Measurements from ENCODE around the gene VPS4A. TPM values are rescaled to one million over a fixed set of nuclear protein-coding genes. Genes with fewer than 3 reads are reported as not detected.
"Not testable (repeated sequence)": the region's sequence is repeated elsewhere in the genome, so short reads cannot be mapped to it uniquely, and the experiment has no call there.

VPS4A gene
- total RNA-seq, 3 donors from 2014 or later (not counting 1 experiment from before 2014, with no cell fraction given), result 60.5 to 71.5 (median 62.5) TPM

DNA sequence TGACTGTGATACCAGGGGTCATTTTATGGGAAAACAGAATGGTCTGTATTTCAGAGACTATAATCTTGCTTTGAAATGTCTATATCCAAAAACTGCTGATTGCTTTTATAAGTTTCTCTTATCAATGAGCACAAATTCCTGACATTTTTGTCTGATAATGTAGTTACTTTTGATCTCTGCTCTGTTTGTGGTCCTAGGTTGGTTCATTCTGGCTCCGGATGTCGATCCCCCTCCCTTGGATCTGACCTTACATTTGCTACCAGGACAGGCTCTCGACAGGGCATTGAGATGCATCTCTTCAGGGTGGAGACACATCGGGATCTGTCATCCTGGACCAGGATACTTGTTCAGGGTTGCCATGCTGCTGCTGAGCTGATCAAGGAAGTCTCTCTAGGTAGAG, 27.3 kb upstream of the VPS4A start:
- no peak overlapping the region for H3K4me3 ChIP-seq (ENCODE audit: low read length)
- TF ChIP-seq CTCF (IDR thresholded peaks at IDR 0.05), result no peak
- no peaks in the 10 kb centered on the region for H3K4me1 ChIP-seq (ENCODE audit: control insufficient read depth, insufficient read depth, low read length)
- DNase-seq, result no peak
- intact Hi-C loops (cut with micrococcal nuclease), result no loop called here
- 97% methylated on average over 4 of the region's 4 CpGs for WGBS (ENCODE audit: insufficient coverage)
- H3K9me3 ChIP-seq (ENCODE audit: control insufficient read depth, insufficient read depth, low read length), result no peaks in the 10 kb centered on the region
- peaks cover 13% of the 10 kb centered on the region for H3K36me3 ChIP-seq (ENCODE audit: control insufficient read depth, insufficient read depth, low read length)
- no peaks in the 10 kb centered on the region for H3K36me3 Mint-ChIP-seq
- no peaks in the 10 kb centered on the region for H3K9me3 Mint-ChIP-seq
- H3K27me3 Mint-ChIP-seq (ENCODE audit: low read depth in 2 of 2), result no peaks in the 10 kb centered on the region
- H3K4me3 Mint-ChIP-seq, result no peak overlapping the region
- H3K4me1 Mint-ChIP-seq, result no peaks in the 10 kb centered on the region
- H3K27ac Mint-ChIP-seq, result no peak overlapping the region
- no peaks in the 10 kb centered on the region for H3K27me3 ChIP-seq (ENCODE audit: control insufficient read depth, insufficient read depth, low read length)
- H3K27ac ChIP-seq (ENCODE audit: low read length), result no peak overlapping the region
- ATAC-seq, result no peak

DNA sequence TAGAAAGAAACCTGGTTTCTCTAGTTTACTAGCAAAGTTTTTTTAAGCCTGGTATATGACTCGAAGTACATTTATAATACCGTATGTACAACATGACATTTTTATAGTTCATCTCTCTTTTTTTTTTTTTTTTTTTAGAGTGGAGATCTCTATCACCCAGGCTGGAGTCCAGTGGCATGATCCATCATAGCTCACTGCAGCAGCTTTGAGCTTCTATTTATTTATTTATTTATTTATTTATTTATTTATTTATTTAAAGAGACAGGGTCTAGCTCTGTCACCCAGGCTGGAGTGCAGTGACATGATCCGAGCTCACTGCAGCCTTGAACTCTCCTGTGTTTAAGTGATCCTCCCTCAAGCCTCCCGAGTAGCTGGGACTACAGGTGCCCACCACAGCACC, 25.9 kb upstream of the VPS4A start:
- no peak overlapping the region for H3K27ac ChIP-seq (ENCODE audit: low read length)
- Mint-ChIP-seq H3K36me3 (no peaks in the 10 kb centered on the region), H3K9me3 (no peaks in the 10 kb centered on the region), H3K27ac (no peak overlapping the region), H3K27me3 (ENCODE audit: low read depth in 2 of 2) (no peaks in the 10 kb centered on the region), H3K4me1 (no peaks in the 10 kb centered on the region), H3K4me3 (no peak overlapping the region)
- no peaks in the 10 kb centered on the region for H3K4me1 ChIP-seq (ENCODE audit: control insufficient read depth, insufficient read depth, low read length)
- intact Hi-C loops (cut with micrococcal nuclease), result no loop called here
- WGBS (ENCODE audit: insufficient coverage), result 100% methylated on average over 1 of the region's 4 CpGs
- DNase-seq, result no peak
- H3K9me3 ChIP-seq (ENCODE audit: control insufficient read depth, insufficient read depth, low read length), result no peaks in the 10 kb centered on the region
- no peak for ATAC-seq
- H3K27me3 ChIP-seq (ENCODE audit: control insufficient read depth, insufficient read depth, low read length), result no peaks in the 10 kb centered on the region
- peaks cover 13% of the 10 kb centered on the region for H3K36me3 ChIP-seq (ENCODE audit: control insufficient read depth, insufficient read depth, low read length)
- TF ChIP-seq CTCF (IDR thresholded peaks at IDR 0.05), result no peak
- H3K4me3 ChIP-seq (ENCODE audit: low read length), result no peak overlapping the region

DNA sequence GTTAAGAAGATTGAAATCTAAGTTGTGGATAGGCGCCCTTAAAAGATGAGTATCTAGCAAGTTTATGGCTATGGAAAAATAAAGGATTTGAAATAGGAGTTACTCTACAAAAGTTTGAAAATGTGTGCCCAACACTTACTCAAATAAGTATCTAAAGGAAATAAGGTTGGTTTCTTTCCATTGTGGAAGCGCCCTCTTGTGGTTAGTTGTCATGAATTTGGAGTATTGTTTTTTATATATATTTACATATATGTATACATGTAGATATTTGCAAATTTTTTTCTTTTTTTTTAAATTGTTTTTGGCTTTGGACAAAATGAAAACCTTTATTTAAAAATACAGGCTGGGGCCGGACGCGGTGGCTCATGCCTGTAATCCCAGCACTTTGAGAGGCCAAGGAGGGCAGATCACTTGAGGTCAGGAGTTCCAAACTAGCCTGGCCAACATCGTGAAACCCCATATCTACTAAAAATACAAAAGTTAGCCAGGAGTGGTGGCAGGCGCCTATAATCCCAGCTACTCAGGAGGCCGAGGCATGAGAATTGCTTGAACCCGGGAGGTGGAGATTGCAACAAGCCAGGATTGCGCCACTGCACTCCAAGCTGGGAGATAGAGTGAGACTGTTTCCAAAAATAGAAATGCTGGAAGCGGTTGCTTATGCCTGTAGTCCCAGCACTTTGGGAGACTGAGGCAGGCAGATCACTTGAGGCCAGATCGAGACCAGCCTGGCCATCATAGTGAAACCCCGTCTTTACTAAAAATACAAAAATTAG, 24.0 kb upstream of the VPS4A start:
- no peak overlapping the region for H3K4me3 Mint-ChIP-seq
- TF ChIP-seq CTCF (IDR thresholded peaks at IDR 0.05), result peak; percentile 79
- H3K27me3 ChIP-seq (ENCODE audit: control insufficient read depth, insufficient read depth, low read length), result no peaks in the 10 kb centered on the region
- no peak overlapping the region for H3K27ac Mint-ChIP-seq
- ATAC-seq, result peak in 1 of 3 donors; percentile 51
- no peaks in the 10 kb centered on the region for H3K4me1 Mint-ChIP-seq
- no peaks in the 10 kb centered on the region for H3K9me3 Mint-ChIP-seq
- intact Hi-C loops (cut with micrococcal nuclease), result loop anchor here (1.0 kb wide), 1 partner anchor 137 kb away; no protein-coding TSS in a partner anchor
- WGBS (ENCODE audit: insufficient coverage), result 94% methylated on average over 11 of the region's 13 CpGs
- H3K27ac ChIP-seq (ENCODE audit: low read length), result no peak overlapping the region
- peaks cover 13% of the 10 kb centered on the region for H3K36me3 ChIP-seq (ENCODE audit: control insufficient read depth, insufficient read depth, low read length)
- peak in 1 of 2 donors; percentile 83 for DNase-seq
- no peaks in the 10 kb centered on the region for H3K27me3 Mint-ChIP-seq (ENCODE audit: low read depth in 2 of 2)
- no peaks in the 10 kb centered on the region for H3K9me3 ChIP-seq (ENCODE audit: control insufficient read depth, insufficient read depth, low read length)
- H3K4me3 ChIP-seq (ENCODE audit: low read length), result no peak overlapping the region
- H3K36me3 Mint-ChIP-seq, result no peaks in the 10 kb centered on the region
- no peaks in the 10 kb centered on the region for H3K4me1 ChIP-seq (ENCODE audit: control insufficient read depth, insufficient read depth, low read length)

DNA sequence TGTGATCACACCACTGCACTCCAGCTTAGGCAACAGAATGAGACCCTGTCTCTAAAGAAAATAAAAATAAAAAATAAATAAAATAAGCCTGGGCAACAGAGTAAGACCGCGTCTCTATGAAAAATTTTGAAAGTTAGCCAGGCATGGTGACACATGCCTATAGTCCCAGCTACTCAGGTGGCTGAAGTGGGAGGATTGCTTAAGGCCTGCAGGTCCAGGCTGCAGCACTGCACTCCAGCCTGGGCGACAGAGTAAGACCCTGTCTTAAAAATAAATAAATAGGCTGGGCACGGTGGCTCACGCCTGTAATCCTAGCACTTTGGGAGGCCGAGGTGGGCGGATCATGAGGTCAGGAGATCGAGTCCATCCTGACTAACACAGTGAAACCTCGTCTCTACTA, 19.5 kb upstream of the VPS4A start:
- H3K4me3 ChIP-seq (ENCODE audit: low read length); H3K27ac ChIP-seq (ENCODE audit: low read length); H3K36me3 ChIP-seq (ENCODE audit: control insufficient read depth, insufficient read depth, low read length); DNase-seq; H3K4me1 ChIP-seq (ENCODE audit: control insufficient read depth, insufficient read depth, low read length); H3K27me3 ChIP-seq (ENCODE audit: control insufficient read depth, insufficient read depth, low read length); H3K27ac Mint-ChIP-seq; H3K36me3 Mint-ChIP-seq; intact Hi-C loops (cut with micrococcal nuclease); H3K4me3 Mint-ChIP-seq; H3K4me1 Mint-ChIP-seq; H3K9me3 Mint-ChIP-seq; H3K9me3 ChIP-seq (ENCODE audit: control insufficient read depth, insufficient read depth, low read length); H3K27me3 Mint-ChIP-seq (ENCODE audit: low read depth in 2 of 2); ATAC-seq: not testable (repeated sequence)
- WGBS (ENCODE audit: insufficient coverage), result 92% methylated on average over 9 of the region's 9 CpGs

All from natural killer cell (primary cell).